K562 treated with DMSO at 1 percent for 4 hours (cell line): ENCODE data around the gene TATDN3. TPM values are rescaled to one million over a fixed set of nuclear protein-coding genes. Genes with fewer than 3 reads are reported as not detected.

ENCODE experiments used
- total RNA-seq: library from RNA; unstranded; fragments of 300-600 nt; gene quantifications from 2 replicates; pipeline ENCODE4 v1.2.3, GENCODE V29; 2022; ENCODE audit not compliant: insufficient read depth

The TATDN3 gene
- total RNA-seq = 17.1 and 20.0 TPM in 2 replicates

GRCh38 chr1:212791676-212792395 lies at the start of gene TATDN3, which contains the start of gene NSL1:
Gene TATDN3, plus strand, starts transcription at chr1:212791894. Its CDS starts 28 bp downstream, at chr1:212791922.
Gene NSL1, minus strand, starts transcription at chr1:212791777. Its CDS starts 14 bp downstream, at chr1:212791763.

GRCh38 chr1:212847549-212847948 lies 55.9 kb downstream of the TATDN3 start, which contains the start of gene SPATA45:
Gene SPATA45, minus strand, starts transcription at chr1:212847649. Its CDS starts 11,500 bp downstream, at chr1:212836149.

GRCh38 chr1:212857992-212858460 lies 66.3 kb downstream of the TATDN3 start, which contains the start of gene FLVCR1:
Gene FLVCR1, plus strand, starts transcription at chr1:212858275. Its CDS starts 178 bp downstream, at chr1:212858453.

Other genes with a start within 250 kb of the TATDN3 start
- gene ATF3, start 183.1 kb upstream of the TATDN3 start, total RNA-seq = 37.4 and 45.6 TPM in 2 replicates
- 5.4 and 6.6 TPM in 2 replicates for gene BATF3, start 92.1 kb upstream of the TATDN3 start, total RNA-seq
- 30.1 and 43.3 TPM in 2 replicates for gene NSL1, start 117 bp upstream of the TATDN3 start, total RNA-seq
- gene SPATA45, start 55.8 kb downstream of the TATDN3 start, total RNA-seq = not detected in 2 replicates
- 1.8 and 4.9 TPM in 2 replicates for gene FLVCR1, start 66.4 kb downstream of the TATDN3 start, total RNA-seq
- not detected in 2 replicates for gene VASH2, start 158.6 kb downstream of the TATDN3 start, total RNA-seq
- 12.1 and 19.2 TPM in 2 replicates for gene ANGEL2, start 224.0 kb downstream of the TATDN3 start, total RNA-seq